Stimulated activated CD8-positive, alpha-beta memory T cell treated with anti-CD3 and anti-CD28 coated beads, Interleukin-2, amount 100 ng/mL, for 1 hour (primary cell): ENCODE results near the gene BCL2L11.

Experiments used
- DNase-seq, 2 donors: peaks; one replicate each; pipeline ENCODE4 v3.0.0-alpha.2; 2020; ENCODE audit warnings: low read depth in 2 of 2

Gene BCL2L11

DNA sequence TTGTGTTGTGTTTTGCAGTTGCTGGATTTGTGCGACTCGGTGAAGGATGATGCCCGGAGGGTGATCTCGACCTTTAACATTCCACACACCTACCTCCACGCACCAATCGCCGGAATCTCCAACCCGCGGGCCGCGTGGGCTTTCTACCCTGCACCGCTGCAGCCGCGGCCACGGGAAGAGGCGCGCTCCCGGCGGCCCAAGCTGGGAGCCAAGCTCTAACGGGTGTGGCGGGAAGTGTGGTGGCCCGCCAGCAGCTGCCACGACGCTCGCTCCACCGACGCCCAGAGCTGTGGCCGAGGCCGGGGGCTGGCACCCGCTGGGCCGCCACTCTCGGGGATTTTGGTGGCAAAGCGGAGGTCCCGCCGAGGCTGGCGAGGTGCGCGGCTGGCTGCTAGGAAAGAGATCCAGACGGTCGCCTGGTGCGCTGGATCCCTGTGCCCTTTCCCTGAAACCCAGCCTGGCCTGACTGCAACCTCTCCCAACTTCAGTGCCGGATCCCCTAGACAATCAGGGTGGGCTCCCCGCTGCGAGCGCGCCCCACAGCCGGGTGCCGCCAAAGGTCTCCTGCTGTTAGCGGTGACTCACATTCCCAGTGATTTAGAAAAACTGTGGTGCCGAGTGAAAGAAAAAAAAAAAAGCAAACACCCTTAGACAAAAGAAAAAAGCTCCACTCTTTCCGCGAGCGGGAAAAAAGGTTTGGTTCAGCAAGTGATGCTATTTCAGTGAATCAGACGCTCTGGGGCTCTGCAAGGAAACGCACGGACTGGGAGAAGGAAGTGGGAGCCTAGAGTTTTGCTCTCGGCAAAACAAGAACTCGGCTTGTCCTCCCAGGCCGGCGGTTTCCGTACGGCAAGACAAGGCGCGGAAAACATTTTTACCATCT lies 2.9 kb upstream of the BCL2L11 start:
- DNase-seq: no peak

- DNase-seq: no peak
Measured at GRCh38 chr2:111118481-111118980, 2.2 kb upstream of the BCL2L11 start.

- DNase-seq: no peak
Measured at GRCh38 chr2:111118981-111119821, 1.5 kb upstream of the BCL2L11 start.

DNA sequence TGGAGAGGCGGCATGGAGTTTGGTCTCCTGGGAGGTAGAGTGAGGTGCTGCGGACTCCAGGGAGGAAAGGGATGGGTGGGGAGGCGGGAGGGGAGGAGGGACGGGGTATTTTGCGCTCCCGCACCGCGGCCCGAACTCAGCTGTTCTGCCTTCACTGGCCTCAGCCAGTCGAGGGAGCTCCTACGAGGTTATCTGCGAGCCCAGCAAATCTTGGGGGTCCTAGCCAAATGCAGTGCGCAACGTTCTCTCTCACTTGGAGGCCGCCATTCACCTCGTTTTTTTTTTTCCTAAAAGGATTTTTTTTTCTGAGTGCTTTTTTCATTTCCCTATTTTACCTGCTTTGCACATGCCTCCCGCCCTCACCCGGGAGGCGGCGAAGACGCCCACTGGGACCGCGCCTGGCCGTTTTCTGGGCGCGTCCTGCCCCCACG lies 877 bp upstream of the BCL2L11 start:
- DNase-seq: no peak

- DNase-seq: no peak
Measured at GRCh38 chr2:111121028-111121827, 514 bp downstream of the BCL2L11 start.

GRCh38 chr2:111121828-111122630 lies 1.3 kb downstream of the BCL2L11 start:
- DNase-seq: peak; percentile 63 to 66

- no peak for DNase-seq
Measured at GRCh38 chr2:111122631-111123421, 2.1 kb downstream of the BCL2L11 start.

- no peak for DNase-seq
Measured at GRCh38 chr2:111123751-111124150, 3.0 kb downstream of the BCL2L11 start.

DNA sequence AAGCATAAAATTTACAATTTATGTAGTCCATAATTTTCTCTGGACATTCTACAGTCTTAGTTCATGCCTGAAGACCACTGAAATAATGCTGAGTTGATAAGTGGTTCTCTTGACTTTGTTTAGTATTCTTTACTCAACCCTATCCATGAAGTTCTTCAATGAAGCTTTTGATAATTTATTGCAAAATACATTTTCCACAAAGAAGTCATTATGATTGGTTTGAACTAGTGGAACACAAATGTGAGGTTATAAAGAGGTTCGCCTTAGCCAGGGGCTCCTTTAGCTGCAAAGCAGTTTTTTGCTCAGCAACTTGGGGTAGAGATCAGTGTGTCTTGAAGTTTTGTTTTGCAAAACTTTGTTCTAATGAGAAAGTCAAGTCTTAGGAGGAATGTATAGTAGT lies 5.9 kb downstream of the BCL2L11 start:
- no peak for DNase-seq

- no peak for DNase-seq
Measured at GRCh38 chr2:111127351-111127750, 6.6 kb downstream of the BCL2L11 start.

DNA sequence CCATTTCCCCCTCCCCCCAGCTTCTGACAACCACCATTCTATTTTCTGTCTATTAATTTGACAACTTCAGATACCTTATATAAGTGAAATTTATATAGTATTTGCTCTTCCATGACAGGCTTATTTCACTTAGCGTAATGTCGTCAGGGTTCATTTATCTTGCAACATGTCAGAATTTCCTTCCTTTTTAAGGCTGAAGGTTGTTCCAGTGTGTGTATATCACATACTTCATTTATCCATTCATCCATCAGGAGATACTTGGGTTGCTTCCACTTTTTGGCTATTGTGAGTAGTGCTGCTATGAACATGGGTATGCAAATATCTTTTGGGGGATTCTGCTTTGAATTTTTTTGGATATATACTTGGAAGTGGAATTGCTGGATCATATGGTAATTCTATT lies 7.4 kb downstream of the BCL2L11 start:
- DNase-seq: no peak

DNA sequence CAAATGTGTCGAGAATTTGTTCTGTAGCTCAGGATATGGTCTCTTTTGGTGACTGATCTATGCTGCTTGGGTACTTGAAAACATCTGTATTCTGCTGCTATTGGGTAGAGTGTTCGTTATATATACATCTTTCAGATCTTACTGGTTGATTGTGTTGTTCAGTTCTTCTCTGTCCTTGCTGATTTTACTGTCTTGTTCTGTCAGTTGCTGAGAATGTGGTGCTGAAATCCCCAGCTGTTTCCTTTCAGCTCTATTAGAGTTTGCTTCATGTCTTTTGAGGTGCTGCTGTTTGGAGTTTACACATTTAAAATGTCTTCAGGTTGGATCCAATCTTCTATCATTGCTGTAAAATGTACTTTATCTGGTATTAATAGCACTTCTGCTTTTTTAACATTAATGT lies 12.9 kb downstream of the BCL2L11 start:
- no peak for DNase-seq

DNA sequence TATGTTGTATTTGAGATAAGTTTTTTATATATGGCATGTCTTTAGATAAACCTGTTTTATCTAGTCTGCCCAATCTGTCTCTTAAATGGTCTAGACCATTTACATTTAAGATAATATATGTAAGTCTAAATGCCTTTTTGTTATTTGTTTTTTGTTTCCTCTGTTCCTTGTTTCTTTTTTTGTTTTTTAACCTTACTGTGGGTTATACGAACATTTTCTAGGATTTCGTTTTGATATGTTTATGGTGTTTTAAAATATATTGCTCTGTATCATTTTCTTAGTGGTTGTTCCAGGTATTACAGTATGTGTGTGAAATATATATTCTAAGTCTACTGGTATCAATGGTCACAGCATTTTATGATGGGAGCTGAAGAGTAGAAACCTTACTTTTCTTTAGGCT lies 13.3 kb downstream of the BCL2L11 start:
- no peak for DNase-seq

DNA sequence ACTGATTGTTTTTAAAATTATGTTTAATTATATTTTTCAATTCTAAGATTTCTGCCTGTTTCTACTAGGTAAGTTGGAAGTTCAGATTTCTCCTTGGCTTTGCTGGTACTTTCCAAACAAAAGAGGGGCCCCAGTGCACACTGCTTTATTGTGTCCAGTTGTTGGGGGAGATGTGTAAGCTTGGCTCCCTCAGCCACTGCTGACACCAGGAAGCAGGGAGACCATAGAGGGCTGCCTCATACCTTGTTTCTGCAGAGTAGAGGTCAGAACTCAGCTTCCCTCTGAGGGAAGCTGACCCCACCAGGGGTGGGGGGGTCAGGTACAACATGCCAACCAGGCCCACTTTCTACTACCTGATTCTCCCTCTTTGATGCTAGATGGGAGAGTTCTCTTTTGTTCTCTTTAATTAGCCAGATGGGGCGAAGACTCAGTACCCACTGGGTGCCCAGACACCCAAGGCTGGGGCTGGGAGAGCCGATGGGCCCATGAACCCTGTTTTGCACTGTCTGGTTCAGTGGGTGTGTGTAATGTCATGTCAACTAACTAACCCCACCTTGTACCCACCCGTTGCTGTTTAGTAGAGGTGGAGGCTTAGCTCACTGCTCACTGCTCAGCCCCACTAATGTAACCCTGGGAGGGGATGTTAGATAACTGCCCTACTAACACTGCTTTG lies 14.7 kb downstream of the BCL2L11 start:
- no peak for DNase-seq

DNA sequence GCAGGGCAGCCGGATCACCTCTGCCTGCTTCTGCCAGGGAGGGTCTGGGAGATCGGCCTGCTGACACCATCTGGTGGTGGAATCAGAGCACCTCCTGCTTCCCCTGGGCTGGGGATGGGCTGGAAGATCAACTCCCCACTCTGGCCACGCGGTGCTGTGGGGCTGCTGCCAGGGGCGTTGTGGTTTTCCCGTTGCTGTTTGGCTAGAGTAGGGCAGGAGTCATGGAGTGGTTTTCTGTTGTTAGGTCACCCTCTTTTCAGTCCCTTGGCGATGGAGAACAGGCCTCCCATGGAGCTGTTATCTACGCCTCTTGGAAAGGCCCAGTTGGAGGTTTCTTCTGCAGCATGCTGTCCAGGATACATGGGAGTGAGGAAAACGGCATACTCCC lies 15.2 kb downstream of the BCL2L11 start:
- no peak for DNase-seq

- no peak for DNase-seq
Measured at GRCh38 chr2:111138839-111139238, 18.1 kb downstream of the BCL2L11 start.

GRCh38 chr2:111139637-111140317 lies 19.1 kb downstream of the BCL2L11 start:
- DNase-seq: no peak

DNA sequence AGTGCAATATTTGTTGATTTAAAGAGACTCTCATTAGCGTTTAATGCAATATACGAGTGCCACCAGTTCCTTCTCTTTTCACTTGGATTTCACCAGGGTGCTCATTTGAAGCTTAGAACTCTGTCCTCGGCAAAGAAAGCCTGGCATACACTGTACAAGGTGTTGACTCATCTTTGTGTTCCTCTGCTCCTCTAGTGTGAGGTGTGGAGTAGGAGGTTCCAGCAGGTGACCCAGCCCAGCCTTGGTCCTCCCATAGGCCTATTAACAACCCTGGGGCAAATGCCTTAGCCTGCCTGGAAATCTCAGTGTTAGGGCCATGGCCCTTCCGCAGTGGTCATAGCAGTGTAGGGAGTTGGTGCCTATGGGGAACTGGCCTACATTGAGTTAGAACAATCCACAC lies 20.1 kb downstream of the BCL2L11 start:
- DNase-seq: no peak

- DNase-seq: no peak
Measured at GRCh38 chr2:111142101-111142500, 21.4 kb downstream of the BCL2L11 start.
